H1 (cell line): ENCODE data around the gene GALT. TPM values are rescaled to one million over a fixed set of nuclear protein-coding genes. Genes with fewer than 3 reads are reported as not detected.

Experiments
- CHD7 ChIP-seq: fragments of 300-600 bp; sonication (generic); IDR thresholded peaks from 2 replicates; pipeline ENCODE4 v1.7.1; 2012; ENCODE audit warnings: low read length, moderate library complexity, mild to moderate bottlenecking, inconsistent platforms; ENCODE audit not compliant: insufficient replicate concordance
- polyA plus RNA-seq, 7 experiments: library from polyadenylated mRNA; depleted of rRNA in 3 of 7; stranded (reverse) in 5 of 7; unstranded in 2 of 7; fragments of >200 nt in 5 of 7; fragments of 200-250 nt in 2 of 7; gene quantifications; 1 replicate in 5 of 7; 2 replicates in 1 of 7; 4 replicates in 1 of 7; pipeline versions ENCODE4 v1.2.1 to v1.2.3, GENCODE V29; 2011 to 2013; ENCODE audit warnings: missing spikeins in 2 of 7, mixed read lengths in 2 of 7
- total RNA-seq: library from RNA; stranded (reverse); fragmentation: NEBNext Ultra II Directional; extraction: Animal tissue kit (Norgen Biotek cat#: 25700); gene quantifications from 2 replicates; pipeline ENCODE4 v1.2.1, GENCODE V29; 2021

GALT gene
- total and polyA plus RNA-seq, 2 of the 8 experiments (the other 6 are each of a cell fraction or from before 2014, with no cell fraction given), result 21.9 to 50.6 TPM

GRCh38 chr9:34686732-34687131 is 40.3 kb downstream of the GALT start (continued):
- no peak for TF ChIP-seq CHD7
- TF ChIP-seq, all 59 proteins: peak for 0
